ELF-1 (cell line): Measurements from ENCODE around the gene KBTBD13.
"Not testable (repeated sequence)": the region's sequence is repeated elsewhere in the genome, so short reads cannot be mapped to it uniquely, and the experiment has no call there.

ENCODE experiments used
- DNase-seq: peaks from one replicate; pipeline ENCODE4 v3.0.0-alpha.2; 2016; ENCODE audit warnings: low read depth, low spot score

KBTBD13 gene

DNA sequence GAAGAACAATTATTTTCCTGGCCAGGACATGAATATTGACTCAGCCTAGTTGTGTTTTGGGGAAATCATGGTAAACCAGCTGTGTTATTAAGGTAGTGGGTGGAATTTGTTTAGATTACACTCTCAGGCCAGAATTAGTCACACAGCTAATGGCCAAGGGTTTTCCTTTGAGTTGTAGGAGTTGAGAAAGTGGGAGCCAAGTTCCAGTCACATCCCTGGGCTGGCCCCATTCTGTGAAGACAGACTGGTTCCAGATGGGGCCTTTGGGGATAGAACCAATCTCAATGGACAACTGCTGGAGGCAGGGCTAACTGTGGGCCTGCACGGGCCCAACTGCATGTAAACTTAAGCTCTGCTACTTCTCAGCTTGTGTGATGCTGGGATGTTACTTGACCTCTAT is 7.4 kb upstream of the KBTBD13 start:
- no peak for DNase-seq

DNA sequence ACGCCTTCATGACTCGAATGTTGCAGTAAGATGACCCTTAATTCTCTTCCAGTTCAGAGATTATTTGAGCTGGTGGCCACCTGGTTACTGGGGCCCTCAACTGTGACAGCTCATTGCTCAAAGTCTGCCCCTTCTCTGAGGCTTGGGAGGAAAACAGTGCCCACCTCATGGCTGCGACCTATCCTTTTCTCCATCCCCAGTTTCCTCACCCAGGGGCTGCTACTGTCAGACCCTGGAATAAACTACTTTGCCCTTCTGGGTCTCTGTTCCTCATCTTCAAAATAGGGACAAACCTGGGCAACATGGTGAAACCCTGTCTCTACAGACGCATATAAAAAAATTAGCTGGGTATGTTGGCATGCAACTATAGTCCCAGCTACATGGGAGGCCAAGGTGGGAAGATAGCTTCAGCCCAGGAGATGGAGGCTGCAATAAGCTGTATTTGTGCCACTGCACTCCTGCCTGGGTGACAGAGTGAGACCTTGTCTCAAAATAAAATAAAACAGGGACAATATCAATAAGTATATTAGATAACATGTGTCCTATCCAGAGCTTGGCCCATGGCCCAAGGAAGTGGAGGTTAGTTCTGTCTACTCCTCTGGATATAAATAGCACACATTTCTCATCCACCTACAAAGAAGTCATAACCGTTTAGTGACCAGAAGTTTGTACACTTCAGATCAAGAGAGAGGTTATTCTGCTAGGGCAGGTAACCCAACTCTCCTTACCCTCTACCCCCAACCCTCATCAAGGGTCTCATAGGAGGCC is 6.6 kb upstream of the KBTBD13 start:
- no peak for DNase-seq

DNA sequence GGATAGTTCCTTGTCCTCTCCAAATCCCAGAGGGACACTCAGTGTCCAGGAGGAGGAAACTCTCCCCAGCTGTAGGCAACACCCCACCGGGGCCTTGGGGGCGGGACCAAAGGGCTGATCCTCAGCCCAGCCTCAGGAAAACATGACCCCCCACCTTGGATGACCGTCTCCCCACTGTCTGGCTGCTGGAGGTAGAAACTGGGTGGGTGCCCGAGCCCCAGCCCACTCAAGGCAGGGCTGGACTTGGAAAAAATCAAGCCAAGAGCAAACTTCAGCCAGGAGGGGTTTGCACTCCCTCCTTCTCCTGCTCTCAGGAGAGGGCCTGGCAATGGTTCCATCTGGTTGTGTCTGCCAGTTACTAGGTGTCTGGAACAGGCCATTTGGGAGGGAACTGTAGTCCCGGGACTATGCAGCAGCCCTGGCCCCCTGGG is 5.2 kb upstream of the KBTBD13 start:
- no peak for DNase-seq

GRCh38 chr15:65072027-65072426 is 4.5 kb upstream of the KBTBD13 start:
- no peak for DNase-seq

DNA sequence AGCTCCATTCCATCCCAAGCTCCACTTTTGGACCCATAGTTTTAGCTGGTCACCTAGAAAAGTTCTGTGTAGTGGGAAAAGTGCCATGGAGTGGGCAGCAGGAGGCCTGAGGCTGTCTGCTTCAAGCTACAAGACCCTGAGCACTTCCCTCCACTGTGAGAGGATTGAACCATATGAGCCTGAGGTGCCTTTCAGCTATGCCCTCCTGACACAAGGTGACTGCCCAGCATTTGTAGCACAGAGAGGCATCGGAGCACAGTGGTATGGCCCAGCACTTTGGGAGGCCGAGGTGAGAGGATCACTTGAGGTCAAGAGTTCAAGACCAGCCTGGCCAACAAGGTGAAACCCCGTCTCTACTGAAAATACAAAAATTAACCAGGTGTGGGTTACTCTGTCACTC is 3.9 kb upstream of the KBTBD13 start:
- no peak for DNase-seq

- DNase-seq: not testable (repeated sequence)
Observed at GRCh38 chr15:65074946-65075345, 1.6 kb upstream of the KBTBD13 start.

- not testable (repeated sequence) for DNase-seq
Observed at GRCh38 chr15:65075607-65076395, 745 bp upstream of the KBTBD13 start.

DNA sequence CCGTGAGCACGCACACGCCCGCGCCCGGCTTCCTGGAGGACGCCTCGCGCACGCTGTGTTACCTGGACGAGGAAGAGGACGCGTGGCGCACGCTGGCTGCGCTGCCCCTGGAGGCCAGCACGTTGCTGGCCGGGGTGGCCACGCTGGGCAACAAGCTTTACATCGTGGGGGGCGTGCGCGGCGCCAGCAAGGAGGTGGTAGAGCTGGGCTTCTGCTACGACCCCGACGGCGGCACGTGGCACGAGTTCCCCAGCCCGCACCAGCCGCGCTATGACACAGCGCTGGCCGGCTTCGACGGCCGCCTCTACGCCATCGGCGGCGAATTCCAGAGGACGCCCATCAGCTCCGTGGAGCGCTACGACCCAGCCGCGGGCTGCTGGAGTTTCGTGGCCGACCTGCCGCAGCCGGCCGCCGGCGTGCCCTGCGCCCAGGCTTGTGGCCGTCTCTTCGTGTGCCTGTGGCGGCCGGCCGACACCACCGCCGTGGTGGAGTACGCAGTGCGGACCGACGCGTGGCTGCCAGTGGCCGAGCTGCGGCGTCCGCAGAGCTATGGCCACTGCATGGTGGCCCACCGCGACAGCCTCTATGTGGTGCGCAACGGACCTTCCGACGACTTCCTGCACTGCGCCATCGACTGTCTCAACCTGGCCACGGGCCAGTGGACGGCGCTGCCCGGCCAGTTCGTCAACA is 890 bp downstream of the KBTBD13 start:
- no peak for DNase-seq

DNA sequence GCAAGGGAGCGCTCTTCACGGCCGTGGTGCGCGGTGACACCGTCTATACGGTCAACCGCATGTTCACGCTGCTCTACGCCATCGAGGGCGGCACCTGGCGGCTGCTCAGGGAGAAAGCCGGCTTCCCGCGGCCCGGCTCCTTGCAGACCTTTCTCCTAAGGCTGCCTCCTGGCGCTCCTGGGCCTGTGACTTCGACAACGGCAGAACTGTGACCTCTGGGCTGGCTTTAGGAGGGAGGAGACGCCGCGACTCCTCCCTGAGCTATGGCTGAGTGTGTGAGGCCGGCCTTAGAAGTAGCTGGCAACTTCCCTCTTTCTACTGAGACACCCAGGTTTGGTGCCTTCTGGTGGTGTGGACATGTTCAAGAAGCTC is 1.4 kb downstream of the KBTBD13 start:
- peak; percentile 93 for DNase-seq

GRCh38 chr15:65079580-65079979 is 3.0 kb downstream of the KBTBD13 start:
- DNase-seq: peak; percentile 32

DNA sequence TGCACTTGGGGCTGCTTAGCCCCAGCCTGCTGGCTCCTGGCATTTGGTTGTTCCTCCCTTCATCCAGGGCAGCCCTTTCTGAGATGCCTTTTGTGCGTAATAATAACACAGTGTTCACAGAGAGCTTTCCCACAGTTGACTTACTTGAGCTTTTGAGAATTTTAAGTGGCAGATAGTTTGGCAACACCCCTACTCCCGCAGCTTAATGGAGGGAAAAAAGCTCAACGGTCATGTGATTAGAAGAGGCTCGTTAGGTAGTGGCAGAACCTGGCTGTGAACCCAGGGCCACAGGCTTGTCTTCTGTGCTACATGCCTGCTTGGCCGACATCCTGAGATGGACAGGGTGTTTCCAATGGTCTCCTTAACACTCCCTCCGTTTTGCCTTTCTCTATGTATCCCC is 4.7 kb downstream of the KBTBD13 start:
- DNase-seq: no peak

DNA sequence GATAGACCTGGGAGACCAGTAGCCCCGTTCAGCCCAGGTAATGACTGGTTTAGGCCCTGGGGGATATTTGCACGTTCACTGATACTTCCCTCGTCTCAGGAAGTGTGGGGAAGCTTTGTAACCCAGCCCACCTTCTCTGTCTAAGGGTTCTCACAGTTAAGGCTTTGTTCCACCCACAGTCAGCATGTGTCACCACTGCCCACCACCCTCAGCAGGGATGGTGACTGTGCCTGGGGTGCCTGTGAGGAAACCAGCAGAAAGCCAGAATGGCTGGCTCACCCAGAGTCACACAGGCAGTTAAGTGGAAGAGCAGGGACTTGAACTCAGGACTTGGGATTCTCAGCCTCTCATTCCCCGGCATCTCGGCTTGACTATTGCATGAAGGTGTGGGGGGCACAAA is 5.2 kb downstream of the KBTBD13 start:
- DNase-seq: no peak

DNA sequence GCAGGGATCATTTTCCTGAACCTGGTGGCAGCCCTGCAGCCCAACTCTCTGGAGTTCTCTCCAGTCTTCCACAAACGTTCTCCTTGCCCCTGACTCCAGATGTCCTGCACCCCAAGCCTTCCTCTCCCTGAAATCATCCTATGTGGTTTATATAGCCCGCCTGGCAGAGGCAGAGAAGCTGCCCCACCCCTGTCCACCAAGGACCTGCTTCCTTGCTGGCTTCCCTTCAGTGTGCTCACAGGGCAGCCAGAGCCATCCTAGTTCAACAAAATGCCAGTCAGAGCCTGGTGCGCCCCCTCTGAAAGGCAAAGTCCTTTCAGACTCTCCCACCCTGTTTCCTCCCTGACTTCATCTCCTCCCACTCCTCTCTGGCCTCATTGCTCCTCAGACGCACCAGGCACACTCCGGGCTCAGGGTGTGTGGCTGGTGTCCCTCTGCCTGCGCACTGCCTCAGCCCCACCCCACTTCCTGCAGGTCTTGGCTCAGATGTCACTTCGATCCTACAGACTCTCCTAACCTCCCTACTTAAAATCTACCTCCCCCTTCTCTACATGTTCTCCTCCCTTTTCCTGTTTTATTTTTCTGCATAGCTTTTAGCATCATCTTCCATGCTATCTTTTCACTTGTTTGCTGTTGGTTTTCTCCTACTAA is 5.9 kb downstream of the KBTBD13 start:
- peak; percentile 61 for DNase-seq

GRCh38 chr15:65083262-65083701 is 6.7 kb downstream of the KBTBD13 start:
- DNase-seq: peak; percentile 87

DNA sequence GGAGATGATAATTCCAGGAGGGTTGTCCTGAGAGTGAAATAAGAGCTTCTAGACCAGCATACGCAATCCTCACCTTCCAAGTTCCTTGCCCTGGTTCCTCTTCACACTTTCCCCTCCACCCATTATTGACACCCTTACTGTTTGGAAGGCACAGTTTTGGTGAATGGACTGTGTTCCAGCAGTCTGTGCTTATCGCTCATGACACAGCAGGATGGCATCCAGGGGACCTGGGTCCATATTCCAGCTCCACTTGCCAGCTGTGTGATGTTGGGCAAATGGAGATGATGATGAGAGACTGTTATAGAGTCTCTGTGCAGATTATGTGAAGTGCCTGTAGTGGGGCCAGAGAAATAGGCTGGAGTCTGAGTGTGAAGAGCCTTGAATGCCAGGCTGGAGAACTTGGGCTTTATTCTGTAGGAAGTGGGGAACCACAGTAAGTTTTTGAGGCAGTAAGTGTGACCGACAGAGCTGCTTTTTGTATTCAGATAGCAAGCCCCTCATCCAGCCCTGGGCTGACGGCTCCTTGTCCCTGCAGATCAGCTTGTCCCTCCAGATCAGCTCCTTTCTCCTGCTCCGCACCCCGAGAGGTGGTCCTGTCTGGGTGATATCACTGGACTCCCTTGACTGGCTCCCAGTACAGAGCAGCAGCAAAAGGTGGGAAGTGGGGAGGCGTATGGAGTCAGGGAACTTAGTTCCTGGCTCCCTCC is 8.1 kb downstream of the KBTBD13 start:
- DNase-seq: no peak

- DNase-seq: no peak
Observed at GRCh38 chr15:65085207-65085753, 8.7 kb downstream of the KBTBD13 start.

GRCh38 chr15:65085990-65086679 is 9.6 kb downstream of the KBTBD13 start:
- DNase-seq: peak; percentile 60

- peak; percentile 37 for DNase-seq
Observed at GRCh38 chr15:65086680-65087111, 10.2 kb downstream of the KBTBD13 start.

GRCh38 chr15:65087411-65087810 is 10.9 kb downstream of the KBTBD13 start:
- no peak for DNase-seq
